NCI-H1436 (cell line): ENCODE data around the gene RCBTB1.

Experiments
- DNase-seq: peaks from one replicate; lab custom pipeline; 2025; lab: John Stamatoyannopoulos, UW

RCBTB1 gene

DNA sequence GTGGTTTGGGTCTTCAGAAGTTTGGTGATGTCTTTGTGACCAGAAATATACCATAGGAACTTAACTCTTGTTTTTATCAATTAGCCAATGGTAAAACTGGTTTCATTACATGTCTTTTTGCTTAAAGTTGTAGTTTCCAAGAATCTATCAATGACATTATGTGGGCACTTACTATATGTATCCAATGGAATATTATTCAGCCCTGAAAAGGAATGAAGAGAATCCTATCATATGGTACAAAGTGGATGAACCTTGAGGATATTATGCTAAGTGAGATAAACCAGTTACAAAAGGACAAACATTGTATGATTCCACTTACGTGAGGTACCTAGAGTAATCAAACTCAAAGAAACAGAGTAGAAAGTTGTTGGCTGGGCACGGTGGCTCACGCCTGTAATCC lies 26.4 kb downstream of the RCBTB1 start:
- DNase-seq: no peak

DNA sequence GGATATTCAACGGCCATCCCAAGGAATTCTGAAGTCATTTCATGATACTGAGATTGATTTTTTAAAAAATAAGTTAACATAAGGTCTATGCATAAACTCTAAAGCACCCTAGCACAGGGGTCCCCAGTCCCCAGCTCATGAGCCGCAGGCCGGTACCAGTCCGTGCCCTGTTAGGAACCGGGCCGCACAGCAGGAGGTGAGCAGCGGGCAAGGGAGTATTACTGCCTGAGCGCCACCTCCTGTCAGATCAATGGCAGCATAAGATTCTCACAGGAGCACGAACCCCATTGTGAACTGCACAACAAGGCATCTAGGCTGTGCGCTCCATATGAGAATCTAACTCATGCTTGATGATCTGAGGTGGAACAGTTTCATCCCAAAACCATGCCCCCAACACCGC lies 31.0 kb downstream of the RCBTB1 start:
- no peak for DNase-seq

DNA sequence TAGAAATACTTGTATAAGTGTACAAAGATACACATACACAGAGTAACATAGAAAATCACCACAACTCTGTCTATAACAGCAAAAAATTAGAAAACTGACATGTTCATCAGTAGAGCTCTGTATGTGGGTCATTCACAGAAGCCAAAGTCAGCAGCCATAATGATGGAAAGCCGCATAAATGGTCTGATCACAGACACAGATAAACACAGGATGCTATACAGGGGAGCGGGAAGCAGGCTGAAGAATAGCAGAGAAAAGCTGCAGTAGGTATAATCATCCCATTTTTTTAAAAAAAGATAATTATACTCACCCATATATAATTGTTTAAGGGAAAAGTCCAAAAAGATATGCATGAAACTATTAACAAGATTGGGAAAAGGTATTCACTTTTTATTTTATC lies 31.5 kb downstream of the RCBTB1 start:
- no peak for DNase-seq

DNA sequence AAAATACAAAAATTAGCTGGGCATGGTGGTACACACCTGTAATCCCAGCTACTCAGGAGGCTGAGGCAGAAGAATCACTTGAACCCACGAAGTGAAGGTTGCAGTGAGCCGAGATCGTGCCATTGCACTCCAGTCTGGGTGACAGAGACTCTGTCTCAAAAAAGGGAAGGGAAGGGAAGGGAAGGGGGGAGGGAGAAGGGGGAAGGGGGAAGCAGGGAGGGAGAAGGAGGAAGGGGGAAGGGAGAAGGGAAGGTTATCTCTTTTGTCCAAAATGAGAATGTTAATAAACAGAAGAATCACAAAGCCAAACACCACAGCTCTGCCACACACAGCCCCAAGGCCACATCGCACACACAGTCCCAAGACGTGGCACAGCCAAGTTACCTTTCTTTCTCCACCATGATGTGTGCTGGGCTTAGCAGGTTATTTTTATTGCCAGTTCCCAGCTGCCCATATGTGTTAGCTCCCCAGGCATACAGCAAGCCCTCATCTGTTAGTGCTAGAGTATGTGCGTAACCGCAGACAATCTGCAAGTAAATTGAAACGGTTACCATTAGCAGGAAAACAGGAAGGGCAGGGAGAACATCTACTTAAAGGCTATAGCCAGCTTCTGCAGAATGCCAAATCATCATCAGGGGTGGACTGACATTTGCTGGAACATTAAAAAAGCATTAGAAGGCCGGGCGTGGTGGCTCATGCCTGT lies 34.3 kb downstream of the RCBTB1 start:
- DNase-seq: no peak

DNA sequence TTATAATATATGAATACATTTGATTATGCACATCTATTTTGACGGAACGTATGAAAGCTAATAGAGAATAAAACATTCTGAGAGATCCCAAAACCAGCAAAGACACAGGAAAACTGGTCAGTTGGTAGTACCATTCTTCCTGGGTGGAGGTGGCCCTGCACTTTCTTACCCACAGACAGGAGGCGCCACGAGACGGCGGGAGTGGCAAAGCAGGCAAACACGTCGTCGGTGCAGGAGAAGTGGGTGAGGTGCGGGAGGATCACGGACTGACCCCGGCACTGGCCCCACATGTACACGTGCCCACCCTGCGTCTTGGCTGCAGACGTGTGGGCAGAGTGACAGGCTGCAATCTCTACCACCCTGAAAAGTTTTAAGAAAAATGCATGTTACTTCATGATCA lies 36.1 kb downstream of the RCBTB1 start:
- no peak for DNase-seq

DNA sequence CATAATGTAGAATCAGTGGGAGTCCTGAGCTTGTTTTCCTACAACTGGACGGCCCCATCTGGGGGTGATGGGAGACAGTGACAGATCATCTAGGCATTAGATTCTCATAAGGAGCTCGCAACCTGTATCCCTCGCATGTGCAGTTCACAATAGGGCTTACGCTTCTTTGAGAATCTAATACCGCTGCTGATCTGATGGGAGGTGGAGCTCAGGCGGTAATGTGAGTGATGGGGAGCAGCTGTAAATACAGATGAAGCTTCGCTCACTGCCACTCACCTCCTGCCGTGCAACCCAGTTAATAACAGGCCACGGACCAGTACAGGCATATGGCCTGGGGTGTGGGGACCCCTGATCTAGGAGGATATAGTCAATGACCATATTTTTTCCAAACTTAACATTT lies 38.8 kb downstream of the RCBTB1 start:
- DNase-seq: no peak

DNA sequence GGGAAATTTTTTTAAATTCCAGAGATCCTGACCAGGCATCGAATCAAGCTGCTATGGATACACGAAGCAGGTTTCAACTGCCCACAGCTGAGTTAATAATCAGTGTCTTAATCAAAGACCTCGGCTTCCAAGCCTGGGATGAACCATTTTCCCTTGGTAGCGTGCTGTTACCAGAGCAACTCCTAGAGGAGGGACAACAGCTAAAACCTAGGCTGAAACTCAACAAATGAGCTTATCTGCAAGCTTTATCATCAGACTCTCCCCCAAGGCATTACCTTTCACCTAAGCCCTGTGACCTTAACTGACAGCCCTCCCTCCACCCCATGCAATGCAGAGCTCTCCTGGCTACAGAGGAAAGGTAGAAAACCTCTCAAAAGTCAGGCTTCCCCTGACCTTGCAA lies 39.7 kb downstream of the RCBTB1 start:
- no peak for DNase-seq

DNA sequence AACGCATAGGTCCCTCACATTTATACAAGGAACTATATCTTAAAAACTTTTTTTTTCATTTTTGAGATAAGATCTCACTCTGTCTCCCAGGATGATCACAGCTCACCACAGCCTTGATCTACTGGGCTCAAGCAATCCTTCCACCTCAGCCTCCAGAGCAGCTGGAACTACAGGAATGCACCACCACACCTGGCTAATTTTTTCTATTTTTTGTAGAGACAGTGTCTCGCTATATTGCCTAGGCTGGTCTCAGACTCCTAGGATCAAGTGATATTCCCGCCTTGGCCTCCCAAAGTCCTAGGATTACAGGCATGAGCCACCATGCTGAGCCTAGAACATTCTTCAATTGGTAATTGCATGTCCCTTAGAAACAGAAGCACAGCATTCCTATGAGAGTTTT lies 41.7 kb downstream of the RCBTB1 start:
- DNase-seq: no peak

DNA sequence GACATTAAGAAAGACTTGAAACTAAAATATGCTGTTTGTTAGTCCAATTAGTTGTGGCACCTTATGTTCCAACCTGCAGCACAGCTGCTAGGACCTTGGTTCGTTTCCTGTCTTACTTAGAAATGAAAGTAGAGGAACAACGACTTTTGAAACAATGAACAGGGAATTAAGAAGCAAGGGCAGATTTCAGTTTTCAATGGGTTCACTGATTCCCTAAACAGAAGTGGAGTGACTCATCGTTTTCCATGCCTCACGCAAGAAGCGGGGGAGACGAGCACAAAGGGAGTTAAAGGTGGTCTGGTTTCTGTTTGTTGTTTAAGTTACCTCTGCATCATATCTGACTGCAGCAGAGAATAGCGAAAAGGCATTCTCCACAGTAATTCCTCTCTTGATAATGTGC lies 44.8 kb downstream of the RCBTB1 start:
- no peak for DNase-seq

DNA sequence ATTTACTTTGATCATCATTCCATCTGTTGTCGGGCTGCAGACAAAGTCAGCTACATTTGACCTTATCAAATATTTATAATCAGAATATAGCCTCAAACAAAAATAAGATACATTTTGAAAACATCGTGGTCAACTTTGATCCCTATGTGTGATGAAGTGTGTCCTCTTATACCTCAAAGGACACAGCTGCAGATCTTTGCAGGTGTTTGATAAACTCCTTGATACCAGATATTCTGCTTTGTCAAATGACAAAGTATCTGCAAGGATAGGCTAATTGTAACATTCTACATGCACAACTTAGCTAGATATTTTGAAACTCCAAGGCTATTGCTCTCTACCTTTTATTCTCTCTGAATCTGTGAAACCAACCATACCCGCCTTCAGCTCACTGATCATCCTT lies 45.6 kb downstream of the RCBTB1 start:
- DNase-seq: no peak

DNA sequence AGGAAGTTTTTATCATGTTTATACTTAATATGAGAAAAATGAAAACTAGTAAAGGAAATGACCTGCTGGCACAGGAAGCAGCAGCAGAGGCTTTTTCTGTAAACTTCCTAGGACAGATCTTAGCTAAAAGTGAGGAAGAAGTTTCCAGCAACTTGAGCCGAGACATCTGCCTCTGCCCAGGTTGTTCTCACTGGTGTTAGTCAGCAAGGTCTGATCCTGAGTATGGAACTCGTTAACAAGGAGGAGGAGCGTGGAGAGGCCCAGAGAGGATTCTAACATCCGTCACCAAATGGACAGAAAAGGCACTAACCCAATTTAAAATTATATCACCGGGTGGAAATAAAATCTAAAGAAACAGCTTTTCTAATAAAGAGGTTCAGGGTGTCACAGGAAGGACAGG lies 46.0 kb downstream of the RCBTB1 start:
- no peak for DNase-seq

DNA sequence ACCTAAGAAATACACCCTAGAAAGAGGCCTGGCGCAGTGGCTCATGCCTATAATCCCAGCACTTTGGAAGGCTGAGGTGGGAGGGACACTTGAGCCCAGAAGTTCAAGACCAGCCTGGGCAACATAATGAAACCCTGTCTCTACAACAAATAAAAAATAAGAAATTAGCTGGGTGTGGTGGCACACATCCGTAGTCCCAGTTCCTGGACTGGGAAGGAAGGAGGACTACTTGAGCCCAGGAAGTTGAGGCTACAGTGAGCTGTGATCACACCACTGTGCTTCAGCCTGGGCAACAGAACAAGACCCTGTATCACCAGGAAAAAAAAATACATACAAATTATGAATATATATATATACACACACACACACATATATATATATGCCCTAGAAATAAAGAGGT lies 47.0 kb downstream of the RCBTB1 start:
- DNase-seq: no peak

DNA sequence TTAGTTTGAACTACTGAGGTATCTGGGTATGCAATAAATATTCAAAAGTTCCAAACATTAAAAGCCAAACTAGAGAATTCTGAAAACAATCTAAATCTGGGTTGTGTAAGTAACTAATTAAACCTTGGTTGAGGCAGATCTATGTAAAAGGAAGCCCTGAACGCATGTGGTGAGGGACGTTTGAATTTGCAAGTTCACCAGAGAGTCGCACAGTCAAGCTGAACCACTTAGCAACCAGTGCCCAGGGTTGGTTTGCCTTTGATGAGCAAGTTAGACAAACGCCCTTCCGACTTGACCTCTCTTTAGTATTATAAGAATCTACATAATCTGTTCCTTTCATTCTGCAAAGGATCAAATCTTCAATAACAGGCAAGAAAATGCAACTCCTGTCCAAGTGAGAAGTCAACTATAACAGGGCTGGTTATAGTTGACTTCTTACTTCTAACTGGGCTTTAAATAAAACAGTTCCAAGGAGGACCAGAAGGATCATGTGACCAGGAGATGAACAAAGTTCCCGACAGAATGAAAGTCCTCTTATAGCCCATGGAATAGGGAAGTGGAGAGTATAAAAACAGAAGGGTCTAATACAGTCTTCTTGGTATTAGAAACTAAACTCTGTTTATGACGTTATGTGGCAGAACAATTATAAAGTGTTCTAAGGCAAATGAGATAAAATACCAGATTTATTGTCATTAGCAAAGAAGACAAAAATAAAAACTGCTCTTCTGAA lies 49.0 kb downstream of the RCBTB1 start:
- no peak for DNase-seq

DNA sequence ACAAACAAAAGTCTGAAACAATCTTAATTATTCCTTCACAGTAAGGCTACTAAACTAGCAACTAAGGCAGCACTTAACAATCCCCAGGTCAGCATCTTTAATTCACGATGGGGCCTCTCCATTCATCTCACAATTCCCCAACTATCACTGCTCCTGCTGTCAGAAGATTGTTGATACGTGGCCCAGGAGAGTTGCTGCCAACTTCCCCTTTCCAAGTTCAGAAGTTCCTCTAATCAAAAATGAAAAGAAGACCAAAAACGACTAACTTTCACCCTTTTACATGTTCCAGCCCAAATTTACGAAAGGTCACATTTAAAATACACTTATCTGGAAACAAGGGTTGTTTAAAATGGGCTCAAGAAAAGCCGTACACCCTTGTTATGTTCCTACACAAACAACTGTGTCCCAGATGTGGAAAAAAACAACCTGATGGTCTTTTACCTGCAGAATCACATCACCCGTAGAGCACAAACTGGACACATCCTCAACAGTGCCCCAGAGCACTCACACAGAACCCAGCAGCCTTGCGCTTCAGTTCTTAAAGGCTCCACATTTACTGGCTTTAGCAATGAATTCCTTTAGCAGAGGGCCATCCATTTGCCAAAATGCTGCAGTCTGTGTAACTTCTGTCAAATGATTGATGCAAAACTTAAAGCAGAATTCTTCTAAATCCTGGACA lies 51.6 kb downstream of the RCBTB1 start:
- no peak for DNase-seq

DNA sequence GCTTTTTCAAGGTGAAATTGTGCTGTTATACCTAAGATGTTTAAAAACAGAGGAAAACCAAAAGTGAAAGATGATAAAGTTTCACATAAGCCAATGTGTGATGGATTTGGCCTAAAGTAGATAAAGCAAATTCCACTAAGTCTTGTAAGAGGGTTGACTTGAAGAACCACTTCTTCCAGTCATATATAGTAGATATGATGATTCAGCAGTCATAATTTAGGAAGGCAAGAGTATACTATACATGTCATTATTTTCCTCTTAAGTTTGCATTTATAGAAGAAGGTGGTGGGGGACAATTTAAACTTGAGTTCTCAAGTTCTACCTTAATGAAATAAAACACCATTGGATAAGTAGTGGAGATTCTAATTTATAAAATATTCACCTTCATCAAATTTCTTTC lies 52.3 kb downstream of the RCBTB1 start:
- no peak for DNase-seq

DNA sequence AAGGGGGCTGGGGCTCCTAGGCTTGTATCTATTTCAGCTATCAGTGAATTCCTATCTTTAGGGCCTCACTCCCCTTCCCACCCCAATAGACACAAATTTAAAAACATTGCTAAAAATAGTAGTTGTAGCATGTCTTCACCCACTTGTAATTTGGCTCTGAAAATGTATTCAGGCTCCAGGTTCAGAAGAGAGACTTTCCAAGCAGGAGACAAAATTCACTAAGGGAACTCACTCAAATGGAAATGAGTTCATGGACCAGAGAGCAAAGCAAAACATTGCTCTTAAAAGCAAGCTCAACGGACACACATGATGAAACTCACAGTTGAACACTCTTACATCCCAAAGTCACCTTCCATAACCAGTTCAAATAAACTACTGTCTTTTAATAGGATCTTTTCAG lies 52.8 kb downstream of the RCBTB1 start:
- no peak for DNase-seq

DNA sequence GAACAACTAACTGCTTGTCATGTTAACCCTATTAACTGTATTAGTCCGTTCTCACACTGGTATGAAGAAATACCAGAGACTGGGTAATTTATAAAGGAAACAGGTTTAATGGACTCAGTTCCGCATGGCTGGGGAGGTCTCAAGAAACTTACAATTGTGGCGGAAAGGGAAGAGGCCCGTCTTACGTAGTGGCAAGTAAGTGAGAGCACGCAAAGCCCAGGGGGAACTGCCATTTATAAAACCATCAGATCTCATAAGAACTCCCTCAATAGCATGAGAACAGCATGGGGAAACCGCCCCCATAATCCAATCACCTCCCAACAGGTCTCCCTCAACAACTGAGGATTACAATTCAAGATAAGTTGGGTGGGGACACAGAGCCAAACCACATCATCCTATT lies 54.9 kb downstream of the RCBTB1 start:
- DNase-seq: no peak

DNA sequence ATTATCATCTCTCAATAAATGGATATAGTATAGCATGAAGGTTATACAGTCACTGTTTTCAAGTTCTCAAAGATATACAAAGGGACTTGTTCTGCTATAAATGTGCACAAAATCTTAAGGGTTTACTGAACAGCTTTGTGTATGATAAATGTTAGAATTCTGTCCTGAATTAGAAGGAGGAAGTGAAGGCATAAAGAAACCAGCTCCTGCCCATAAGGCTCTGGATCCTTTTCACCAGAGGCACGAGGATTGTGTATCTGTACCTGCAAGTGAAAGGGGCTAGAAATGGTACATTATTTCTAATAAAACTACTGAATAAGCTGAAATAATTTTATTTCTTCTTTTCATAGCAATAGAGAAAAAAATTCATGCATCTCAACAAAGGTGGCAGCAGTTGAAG lies 57.2 kb downstream of the RCBTB1 start:
- DNase-seq: no peak

DNA sequence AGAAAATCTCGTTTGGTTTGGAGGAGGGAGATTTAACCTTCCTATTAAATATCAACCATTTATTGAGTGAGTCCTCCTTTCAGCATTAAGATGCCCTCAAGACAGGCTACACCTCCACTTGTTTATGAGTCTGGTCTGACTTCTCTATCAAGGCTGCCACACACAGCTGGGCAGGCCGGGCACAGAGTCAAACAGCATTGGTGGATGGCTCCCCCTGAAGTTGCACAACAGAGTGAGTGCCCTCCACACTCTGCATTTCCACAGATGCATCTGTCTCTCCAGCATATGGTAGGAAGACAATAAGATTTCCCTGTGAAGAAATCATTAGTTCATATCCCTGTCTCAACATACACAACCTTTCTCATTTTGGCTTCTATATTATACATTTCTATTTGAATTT lies 58.2 kb downstream of the RCBTB1 start:
- DNase-seq: no peak

DNA sequence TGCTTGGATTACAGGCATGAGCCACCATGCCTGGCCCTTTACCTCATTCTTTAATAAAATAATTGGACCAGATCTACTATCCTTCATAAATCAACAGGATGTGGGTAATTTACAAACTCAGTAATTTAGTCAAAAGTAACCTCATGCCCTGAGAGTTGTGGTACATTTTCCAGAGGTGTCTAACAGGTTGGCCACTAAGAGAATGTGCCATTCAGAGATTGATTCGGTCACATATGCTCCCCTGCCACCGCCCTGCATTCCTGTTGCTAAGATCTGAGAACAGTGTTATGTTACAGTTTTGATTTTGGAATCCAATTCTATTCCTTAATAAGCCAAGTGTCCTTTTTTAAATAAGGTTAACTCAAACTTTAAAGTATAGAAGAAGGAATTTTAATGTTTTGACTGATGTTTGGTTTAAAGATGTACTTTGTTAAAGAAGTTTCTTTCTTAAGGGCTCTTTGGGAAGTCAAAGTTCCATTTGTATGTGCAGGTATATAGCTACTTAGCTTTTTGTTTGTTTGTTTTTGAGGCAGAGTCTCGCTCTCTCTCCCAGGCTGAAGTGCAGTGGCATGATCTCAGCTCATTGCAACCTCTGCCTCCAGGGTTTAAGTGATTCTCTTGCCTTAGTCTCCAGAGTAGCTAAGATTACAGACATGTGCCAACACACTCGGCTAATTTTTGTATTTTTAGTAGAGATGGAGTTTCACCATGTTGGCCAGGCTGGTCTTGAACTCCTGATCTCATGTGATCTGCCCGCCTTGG lies 60.4 kb downstream of the RCBTB1 start:
- no peak for DNase-seq

DNA sequence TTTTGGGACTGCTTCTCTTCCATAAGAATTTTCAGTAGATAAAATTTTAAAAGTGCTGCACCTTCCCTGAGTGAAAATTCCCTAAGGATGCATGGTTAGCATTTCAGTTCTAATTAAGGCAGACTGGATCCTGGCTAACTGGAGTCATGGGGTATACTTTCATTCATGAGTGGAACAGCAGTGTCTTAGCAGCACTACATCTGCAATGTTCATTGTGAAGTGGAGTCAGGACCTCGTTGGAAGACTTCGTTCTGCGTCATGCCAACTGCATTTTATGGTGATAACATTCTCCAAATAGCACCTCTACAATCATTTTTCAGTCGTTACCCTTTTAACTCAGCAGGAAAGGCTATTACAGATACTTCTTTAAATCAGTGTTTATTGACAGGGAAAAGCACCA lies 64.1 kb downstream of the RCBTB1 start:
- no peak for DNase-seq

DNA sequence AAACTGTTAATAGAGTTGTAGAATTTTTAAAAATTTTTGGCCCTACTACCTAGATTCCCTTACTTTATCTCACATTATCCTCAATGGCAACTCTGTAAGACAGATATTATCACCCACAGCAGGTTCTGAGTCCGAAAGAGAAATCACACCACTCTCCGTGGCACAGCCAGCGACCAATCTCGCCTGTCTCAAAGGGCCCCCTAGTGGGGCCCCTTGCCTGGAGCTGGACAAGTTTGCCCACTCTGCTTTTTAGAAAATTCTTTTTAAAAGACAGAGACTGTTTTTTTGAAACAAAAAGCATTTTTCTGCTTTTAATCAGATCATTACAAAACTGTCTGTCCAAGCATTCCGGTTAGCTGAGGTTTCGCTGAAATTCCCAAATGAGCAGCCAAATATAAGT lies 67.9 kb downstream of the RCBTB1 start:
- no peak for DNase-seq

DNA sequence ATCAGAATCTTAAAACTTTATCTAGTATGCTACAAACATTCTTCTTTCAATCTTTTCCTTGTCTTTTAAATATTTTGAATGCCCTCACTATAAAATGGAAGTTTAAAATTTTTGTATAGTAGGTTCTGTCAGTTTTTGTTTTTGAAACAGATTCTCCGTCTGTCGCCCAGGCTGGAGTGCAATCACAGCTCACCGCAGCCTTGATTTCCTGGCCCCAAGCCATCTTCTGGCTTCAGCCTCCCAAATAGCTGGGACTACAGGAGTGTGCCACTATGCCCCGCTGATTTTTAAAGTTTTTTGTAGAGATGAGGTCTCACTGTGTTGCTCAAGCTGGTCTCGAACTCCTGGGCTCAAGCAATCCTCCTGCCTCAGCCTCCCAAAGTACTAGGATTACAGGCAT lies 68.9 kb downstream of the RCBTB1 start:
- DNase-seq: no peak
